Measurements from ENCODE around the gene CTNNBL1.

The CTNNBL1 gene

GRCh38 chr20:37912874-37913273 lies 219.0 kb downstream of the CTNNBL1 start:
- peaks cover 48% of the 10 kb centered on the region for H3K27me3 ChIP-seq (ENCODE audit: insufficient read depth, poor library complexity, severe bottlenecking)
- no peak overlapping the region for H3K27ac ChIP-seq (replicated peaks)
- TF ChIP-seq SPI1 (IDR thresholded peaks at IDR 0.05; ENCODE audit: borderline replicate concordance, low read depth) (no peak), GABPA (IDR thresholded peaks at IDR 0.05; ENCODE audit: low read depth) (no peak), POLR2AphosphoS5 (IDR thresholded peaks at IDR 0.05; ENCODE audit: low read depth) (no peak)
- TF ChIP-seq, protein P1, sequence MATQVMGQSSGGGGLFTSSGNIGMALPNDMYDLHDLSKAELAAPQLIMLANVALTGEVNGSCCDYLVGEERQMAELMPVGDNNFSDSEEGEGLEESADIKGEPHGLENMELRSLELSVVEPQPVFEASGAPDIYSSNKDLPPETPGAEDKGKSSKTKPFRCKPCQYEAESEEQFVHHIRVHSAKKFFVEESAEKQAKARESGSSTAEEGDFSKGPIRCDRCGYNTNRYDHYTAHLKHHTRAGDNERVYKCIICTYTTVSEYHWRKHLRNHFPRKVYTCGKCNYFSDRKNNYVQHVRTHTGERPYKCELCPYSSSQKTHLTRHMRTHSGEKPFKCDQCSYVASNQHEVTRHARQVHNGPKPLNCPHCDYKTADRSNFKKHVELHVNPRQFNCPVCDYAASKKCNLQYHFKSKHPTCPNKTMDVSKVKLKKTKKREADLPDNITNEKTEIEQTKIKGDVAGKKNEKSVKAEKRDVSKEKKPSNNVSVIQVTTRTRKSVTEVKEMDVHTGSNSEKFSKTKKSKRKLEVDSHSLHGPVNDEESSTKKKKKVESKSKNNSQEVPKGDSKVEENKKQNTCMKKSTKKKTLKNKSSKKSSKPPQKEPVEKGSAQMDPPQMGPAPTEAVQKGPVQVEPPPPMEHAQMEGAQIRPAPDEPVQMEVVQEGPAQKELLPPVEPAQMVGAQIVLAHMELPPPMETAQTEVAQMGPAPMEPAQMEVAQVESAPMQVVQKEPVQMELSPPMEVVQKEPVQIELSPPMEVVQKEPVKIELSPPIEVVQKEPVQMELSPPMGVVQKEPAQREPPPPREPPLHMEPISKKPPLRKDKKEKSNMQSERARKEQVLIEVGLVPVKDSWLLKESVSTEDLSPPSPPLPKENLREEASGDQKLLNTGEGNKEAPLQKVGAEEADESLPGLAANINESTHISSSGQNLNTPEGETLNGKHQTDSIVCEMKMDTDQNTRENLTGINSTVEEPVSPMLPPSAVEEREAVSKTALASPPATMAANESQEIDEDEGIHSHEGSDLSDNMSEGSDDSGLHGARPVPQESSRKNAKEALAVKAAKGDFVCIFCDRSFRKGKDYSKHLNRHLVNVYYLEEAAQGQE (IDR thresholded peaks at IDR 0.05; ENCODE audit: insufficient replicate concordance, low read depth): no peak
- TF ChIP-seq, protein P2, sequence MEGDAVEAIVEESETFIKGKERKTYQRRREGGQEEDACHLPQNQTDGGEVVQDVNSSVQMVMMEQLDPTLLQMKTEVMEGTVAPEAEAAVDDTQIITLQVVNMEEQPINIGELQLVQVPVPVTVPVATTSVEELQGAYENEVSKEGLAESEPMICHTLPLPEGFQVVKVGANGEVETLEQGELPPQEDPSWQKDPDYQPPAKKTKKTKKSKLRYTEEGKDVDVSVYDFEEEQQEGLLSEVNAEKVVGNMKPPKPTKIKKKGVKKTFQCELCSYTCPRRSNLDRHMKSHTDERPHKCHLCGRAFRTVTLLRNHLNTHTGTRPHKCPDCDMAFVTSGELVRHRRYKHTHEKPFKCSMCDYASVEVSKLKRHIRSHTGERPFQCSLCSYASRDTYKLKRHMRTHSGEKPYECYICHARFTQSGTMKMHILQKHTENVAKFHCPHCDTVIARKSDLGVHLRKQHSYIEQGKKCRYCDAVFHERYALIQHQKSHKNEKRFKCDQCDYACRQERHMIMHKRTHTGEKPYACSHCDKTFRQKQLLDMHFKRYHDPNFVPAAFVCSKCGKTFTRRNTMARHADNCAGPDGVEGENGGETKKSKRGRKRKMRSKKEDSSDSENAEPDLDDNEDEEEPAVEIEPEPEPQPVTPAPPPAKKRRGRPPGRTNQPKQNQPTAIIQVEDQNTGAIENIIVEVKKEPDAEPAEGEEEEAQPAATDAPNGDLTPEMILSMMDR (IDR thresholded peaks at IDR 0.05; ENCODE audit: insufficient read depth, low read length): no peak
- no peak overlapping the region for H3K4me3 ChIP-seq (replicated peaks; ENCODE audit: insufficient read depth, low read length)
- no peak for DNase-seq (ENCODE audit: low read depth in 1 of 2, low spot score in 1 of 2)

- H3K4me3 ChIP-seq (replicated peaks; ENCODE audit: insufficient read depth, low read length): no peak overlapping the region
- no peak overlapping the region for H3K27ac ChIP-seq (replicated peaks)
- DNase-seq (ENCODE audit: low read depth in 1 of 2, low spot score in 1 of 2): no peak
- H3K27me3 ChIP-seq (ENCODE audit: insufficient read depth, poor library complexity, severe bottlenecking): peaks cover 55% of the 10 kb centered on the region
- TF ChIP-seq SPI1 (IDR thresholded peaks at IDR 0.05; ENCODE audit: borderline replicate concordance, low read depth) (no peak), POLR2AphosphoS5 (IDR thresholded peaks at IDR 0.05; ENCODE audit: low read depth) (no peak), GABPA (IDR thresholded peaks at IDR 0.05; ENCODE audit: low read depth) (no peak)
Measured at GRCh38 chr20:37913567-37914366, 219.9 kb downstream of the CTNNBL1 start.

GRCh38 chr20:37914367-37914671 lies 220.5 kb downstream of the CTNNBL1 start:
- Histone ChIP-seq H3K27ac (replicated peaks) (no peak overlapping the region), H3K4me3 (replicated peaks; ENCODE audit: insufficient read depth, low read length) (no peak overlapping the region), H3K27me3 (ENCODE audit: insufficient read depth, poor library complexity, severe bottlenecking) (peaks cover 58% of the 10 kb centered on the region)
- TF ChIP-seq, protein P1 (IDR thresholded peaks at IDR 0.05; ENCODE audit: insufficient replicate concordance, low read depth): no peak
- TF ChIP-seq POLR2AphosphoS5 (IDR thresholded peaks at IDR 0.05; ENCODE audit: low read depth) (no peak), GABPA (IDR thresholded peaks at IDR 0.05; ENCODE audit: low read depth) (no peak), SPI1 (IDR thresholded peaks at IDR 0.05; ENCODE audit: borderline replicate concordance, low read depth) (no peak)
- TF ChIP-seq, protein P2 (IDR thresholded peaks at IDR 0.05; ENCODE audit: insufficient read depth, low read length): no peak
- DNase-seq (ENCODE audit: low read depth in 1 of 2, low spot score in 1 of 2): no peak

DNA sequence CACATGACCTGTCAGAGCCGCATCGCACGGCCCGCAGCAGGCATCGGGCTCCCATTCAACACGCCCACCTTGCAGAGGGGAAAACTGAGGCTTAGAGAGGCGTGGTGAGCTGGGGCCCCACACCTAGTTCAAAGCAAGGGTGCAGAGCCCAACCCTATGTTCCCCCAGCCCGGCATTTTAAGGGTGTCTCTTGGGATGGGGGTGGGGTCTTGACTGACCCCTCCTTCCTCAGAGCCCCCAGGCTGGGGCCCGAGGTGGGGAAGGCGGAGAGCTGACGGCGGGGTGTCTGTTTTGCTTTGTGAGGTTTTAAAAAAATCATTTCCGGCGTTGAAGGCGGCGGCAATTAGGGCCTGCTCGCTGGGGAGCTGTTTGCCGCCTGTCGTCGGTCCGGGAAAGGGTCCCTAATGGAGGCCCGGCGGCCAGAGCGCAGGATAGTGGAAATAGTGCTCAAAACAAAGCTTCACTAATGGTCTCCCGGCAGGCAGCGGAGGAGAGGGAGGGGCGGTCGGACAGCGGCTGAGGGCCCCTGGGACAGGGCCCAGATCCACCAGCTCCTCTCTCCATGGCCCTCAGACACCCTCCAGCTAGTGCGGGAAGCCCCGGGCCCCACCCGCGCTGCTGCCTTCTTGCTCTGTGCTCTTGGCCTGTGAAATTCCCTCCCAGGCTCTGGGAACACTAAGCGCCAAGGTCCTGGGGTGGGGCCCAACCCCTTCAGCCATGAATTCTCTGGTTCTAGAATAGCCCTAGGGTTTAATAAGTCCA lies 221.0 kb downstream of the CTNNBL1 start:
- DNase-seq (ENCODE audit: low read depth in 1 of 2, low spot score in 1 of 2): no peak
- no peak overlapping the region for H3K27ac ChIP-seq (replicated peaks)
- peaks cover 58% of the 10 kb centered on the region for H3K27me3 ChIP-seq (ENCODE audit: insufficient read depth, poor library complexity, severe bottlenecking)
- TF ChIP-seq, protein P2 (IDR thresholded peaks at IDR 0.05; ENCODE audit: insufficient read depth, low read length): no peak
- H3K4me3 ChIP-seq (replicated peaks; ENCODE audit: insufficient read depth, low read length): no peak overlapping the region
